Activated CD4-positive, alpha-beta memory T cell treated with anti-CD3 and anti-CD28 coated beads for 36 hours (primary cell): ENCODE data around the gene OR10T2. TPM values are rescaled to one million over a fixed set of nuclear protein-coding genes. Genes with fewer than 3 reads are reported as not detected.
"Not testable (repeated sequence)": the region's sequence is repeated elsewhere in the genome, so short reads cannot be mapped to it uniquely, and the experiment has no call there.

Experiments
- CTCF ChIA-PET: fragments of 350-600 bp; sonication (Branson Sonifier 250); formaldehyde crosslinking; loops from one replicate; lab custom pipeline; 2021; ENCODE audit warnings: antibody characterized with exemption, inconsistent platforms; lab: Charles Lee
- POLR2A ChIA-PET: fragments of 350-600 bp; sonication (Branson Sonifier 250); formaldehyde crosslinking; loops from one replicate; lab custom pipeline; 2021; ENCODE audit warnings: antibody characterized with exemption; lab: Charles Lee
- DNase-seq: peaks from one replicate; pipeline ENCODE4 v3.0.0-alpha.2; 2020
- H3K27ac Mint-ChIP-seq: one replicate; pipeline ENCODE4 v1.8.0; 2021; ENCODE audit warnings: mixed read lengths
- H3K27me3 Mint-ChIP-seq: one replicate; pipeline ENCODE4 v1.8.0; 2021; ENCODE audit warnings: mixed read lengths
- H3K36me3 Mint-ChIP-seq: one replicate; pipeline ENCODE4 v1.8.0; 2021; ENCODE audit warnings: mixed read lengths
- H3K4me1 Mint-ChIP-seq: one replicate; pipeline ENCODE4 v1.8.0; 2021; ENCODE audit warnings: low read depth, mixed read lengths
- H3K4me3 Mint-ChIP-seq: one replicate; pipeline ENCODE4 v1.8.0; 2021; ENCODE audit warnings: mild to moderate bottlenecking, mixed read lengths
- H3K9me3 Mint-ChIP-seq: one replicate; pipeline ENCODE4 v1.8.0; 2021; ENCODE audit warnings: mixed read lengths
- intact Hi-C: fragments of 100-400 bp; cut with micrococcal nuclease; formaldehyde crosslinking; loops from one replicate; pipeline ENCODE4 v1.15.1; 2023
- total RNA-seq, 2 experiments: library from RNA; stranded (reverse); gene quantifications; one replicate each; pipeline ENCODE4 v1.2.3, GENCODE V29; 2021

The OR10T2 gene
- total RNA-seq = not detected

DNA sequence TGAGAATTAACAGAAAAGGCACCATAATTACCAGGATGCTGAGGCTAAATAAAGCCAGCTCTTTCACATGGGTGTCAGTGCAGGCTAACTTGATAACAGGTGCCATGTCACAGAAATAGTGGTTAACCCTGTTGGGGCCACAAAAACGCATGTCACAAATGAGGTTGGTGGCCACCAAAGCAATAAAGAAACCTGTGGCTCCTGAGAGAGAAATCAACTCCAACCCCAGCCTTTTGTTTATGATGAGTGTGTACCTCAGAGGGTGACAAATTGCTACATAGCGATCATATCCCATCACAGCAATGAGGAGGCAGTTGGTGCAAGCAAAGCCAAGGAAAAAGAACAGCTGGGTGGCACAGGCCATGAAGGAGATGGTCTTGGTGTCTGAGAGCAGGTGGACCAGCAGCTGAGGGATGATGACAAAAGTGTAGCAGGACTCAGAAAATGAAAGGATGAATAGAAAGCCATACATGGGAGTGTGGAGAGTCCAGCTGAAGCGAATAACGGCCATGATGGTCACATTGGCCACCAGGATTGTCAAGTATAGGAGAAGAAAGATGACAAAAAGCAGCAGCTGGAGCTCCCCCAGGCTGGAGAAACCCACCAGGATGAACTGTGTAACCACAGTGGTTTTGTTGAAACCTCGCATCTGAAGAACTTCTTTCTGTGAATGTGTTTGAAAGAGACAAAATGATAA lies at the start of gene OR10T2:
OR10T2 (minus strand) TSS at position 649 of the 697 bp plus-strand sequence; CDS start at position 649, 0 bp downstream.
- ChIA-PET CTCF (no interaction called here), POLR2A (no interaction called here)
- Mint-ChIP-seq H3K27ac (no peak within 1 kb of the TSS), H3K4me3 (no peak within 1 kb of the TSS), H3K4me1 (peaks cover 2% of the 10 kb centered on the region), H3K36me3 (no peaks in the 10 kb centered on the region), H3K27me3 (peaks cover 22% of the 10 kb centered on the region), H3K9me3 (no peaks in the 10 kb centered on the region)
- intact Hi-C loops = no loop called here
- DNase-seq = no peak

DNA sequence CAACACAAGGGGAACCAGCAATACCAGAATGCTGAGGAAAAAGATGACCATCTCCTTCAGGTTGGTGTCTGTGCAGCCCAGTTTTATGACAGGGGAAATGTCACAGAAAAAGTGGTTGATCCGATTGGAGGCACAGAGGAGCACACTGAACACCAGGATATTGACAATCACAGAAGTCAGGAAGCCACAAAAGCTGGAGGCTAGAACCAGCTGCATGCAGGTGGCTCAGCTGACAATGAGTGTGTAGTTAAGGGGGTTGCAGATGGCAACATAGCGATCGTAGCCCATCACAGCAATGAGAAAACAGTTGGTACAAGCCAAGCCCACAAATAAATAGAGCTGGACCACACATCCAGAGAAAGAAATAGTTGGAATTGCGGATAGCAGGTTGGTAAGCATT lies 46.1 kb upstream of the OR10T2 start:
- H3K27me3 Mint-ChIP-seq = peaks cover 18% of the 10 kb centered on the region
- ChIA-PET CTCF (no interaction called here), POLR2A (no interaction called here)
- intact Hi-C loops = no loop called here
- DNase-seq = no peak
- H3K27ac Mint-ChIP-seq = no peak overlapping the region
- H3K9me3 Mint-ChIP-seq = no peaks in the 10 kb centered on the region
- H3K4me1 Mint-ChIP-seq = no peaks in the 10 kb centered on the region
- no peaks in the 10 kb centered on the region for H3K36me3 Mint-ChIP-seq
- H3K4me3 Mint-ChIP-seq = no peak overlapping the region

DNA sequence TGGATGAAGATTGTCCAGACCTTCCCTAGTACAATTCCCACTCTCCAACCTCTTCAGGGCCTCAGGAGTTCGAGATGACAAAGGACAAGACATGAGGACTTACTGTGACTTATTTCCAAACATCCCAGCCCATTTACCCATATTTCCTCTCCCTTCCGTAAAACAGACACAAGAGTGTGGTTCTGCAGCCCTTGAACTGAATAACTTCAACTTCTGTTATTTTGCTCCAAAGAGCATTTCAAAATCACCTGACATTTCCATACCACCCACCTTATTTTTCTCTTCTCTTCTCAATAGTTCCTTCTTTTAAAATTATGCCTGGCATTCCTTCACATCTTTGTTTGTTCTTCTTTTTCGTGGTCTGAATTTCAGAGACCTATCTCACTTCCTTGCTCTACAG lies 35.5 kb upstream of the OR10T2 start:
- Mint-ChIP-seq H3K9me3 (peaks cover 5% of the 10 kb centered on the region), H3K4me3 (no peak overlapping the region), H3K4me1 (no peaks in the 10 kb centered on the region), H3K27me3 (peaks cover 36% of the 10 kb centered on the region), H3K27ac (no peak overlapping the region), H3K36me3 (no peaks in the 10 kb centered on the region)
- no peak for DNase-seq
- intact Hi-C loops = no loop called here
- ChIA-PET CTCF (no interaction called here), POLR2A (no interaction called here)

- H3K4me3 Mint-ChIP-seq, CTCF ChIA-PET, H3K36me3 Mint-ChIP-seq, intact Hi-C loops, POLR2A ChIA-PET, H3K4me1 Mint-ChIP-seq, DNase-seq, H3K27ac Mint-ChIP-seq: not testable (repeated sequence)
- Mint-ChIP-seq H3K9me3 (peaks cover 22% of the 10 kb centered on the region), H3K27me3 (peaks cover 30% of the 10 kb centered on the region)
These were observed 30.9 kb upstream of the OR10T2 start for GRCh38 chr1:158430163-158430562.

DNA sequence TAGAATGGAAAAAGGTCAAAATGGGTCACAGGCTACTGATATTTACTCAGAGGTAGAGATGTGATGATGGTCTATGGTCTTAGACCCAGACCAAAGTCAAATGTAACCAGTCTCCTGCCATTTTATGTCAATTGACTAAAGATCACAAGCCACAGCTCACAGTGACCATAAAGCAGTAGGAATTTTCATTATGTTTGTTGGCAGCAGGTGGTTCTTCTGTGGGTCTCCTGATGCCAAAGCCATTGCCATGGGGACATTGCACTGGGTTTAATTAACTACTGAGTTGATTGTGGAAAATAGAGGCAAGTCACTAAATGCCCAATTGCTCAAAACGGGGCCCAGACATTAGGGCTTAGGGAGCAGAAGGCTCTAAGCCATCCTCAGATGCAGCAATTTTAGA lies 26.9 kb upstream of the OR10T2 start, which contains the start of gene OR10K2:
OR10K2 (minus strand) TSS at position 101 of the 400 bp plus-strand sequence. CDS start 5,371 bp downstream, outside the sequence.
- CTCF ChIA-PET = no interaction called here
- Mint-ChIP-seq H3K36me3 (no peaks in the 10 kb centered on the region), H3K4me3 (no peak within 1 kb of the TSS), H3K27ac (no peak within 1 kb of the TSS), H3K4me1 (no peaks in the 10 kb centered on the region), H3K27me3 (peaks cover 8% of the 10 kb centered on the region), H3K9me3 (peaks cover 17% of the 10 kb centered on the region)
- intact Hi-C loops = no loop called here
- no peak for DNase-seq
- POLR2A ChIA-PET = no interaction called here

DNA sequence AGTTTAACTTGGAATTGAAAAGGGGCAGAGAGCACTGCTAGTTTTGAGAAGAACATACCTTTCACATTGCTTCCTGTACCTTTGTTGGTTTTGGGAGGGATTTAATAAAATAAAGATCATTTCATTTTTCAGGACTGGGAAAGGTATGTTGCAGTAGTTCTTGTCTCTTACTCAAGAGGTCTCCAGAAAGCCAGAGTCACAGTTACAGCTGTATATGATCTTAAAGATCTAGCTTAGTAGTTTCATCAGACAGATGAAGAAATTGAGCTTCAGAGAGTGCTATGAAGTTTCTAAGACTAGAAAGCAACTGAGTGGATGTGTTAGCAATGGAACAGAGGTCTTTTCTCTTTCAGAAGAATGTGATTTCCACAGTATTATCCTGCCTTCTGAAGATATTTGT lies 25.8 kb upstream of the OR10T2 start:
- H3K36me3 Mint-ChIP-seq = no peaks in the 10 kb centered on the region
- H3K27ac Mint-ChIP-seq = no peak overlapping the region
- peaks cover 6% of the 10 kb centered on the region for H3K27me3 Mint-ChIP-seq
- DNase-seq = no peak
- intact Hi-C loops = no loop called here
- POLR2A ChIA-PET = no interaction called here
- H3K4me3 Mint-ChIP-seq = no peak overlapping the region
- CTCF ChIA-PET = no interaction called here
- peaks cover 17% of the 10 kb centered on the region for H3K9me3 Mint-ChIP-seq
- H3K4me1 Mint-ChIP-seq = no peaks in the 10 kb centered on the region

GRCh38 chr1:158422212-158422611 lies 22.9 kb upstream of the OR10T2 start:
- Mint-ChIP-seq H3K9me3 (no peaks in the 10 kb centered on the region), H3K27me3 (no peaks in the 10 kb centered on the region), H3K4me1 (no peaks in the 10 kb centered on the region), H3K36me3 (no peaks in the 10 kb centered on the region), H3K4me3 (no peak overlapping the region), H3K27ac (no peak overlapping the region)
- ChIA-PET CTCF (no interaction called here), POLR2A (no interaction called here)
- no peak for DNase-seq
- intact Hi-C loops = no loop called here

DNA sequence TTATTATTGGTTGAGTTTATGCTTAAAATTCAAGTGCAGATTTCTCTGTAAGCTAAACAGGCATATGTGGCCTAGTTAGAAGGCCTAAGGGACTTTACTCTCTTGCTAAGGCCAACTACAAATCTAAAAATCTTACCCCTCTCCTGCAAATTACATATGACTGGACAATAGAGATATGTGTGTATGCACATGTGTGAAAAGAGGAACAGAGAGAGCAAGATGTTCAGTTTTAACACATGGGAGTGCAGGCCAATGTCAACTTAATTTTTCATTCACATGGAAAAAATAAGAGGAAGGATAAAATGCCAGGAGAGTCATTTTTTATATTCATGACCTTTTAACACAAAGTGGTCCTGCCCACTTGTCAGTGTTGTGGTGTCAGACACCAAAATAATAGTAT lies 18.3 kb upstream of the OR10T2 start:
- intact Hi-C loops = no loop called here
- Mint-ChIP-seq H3K4me1 (no peaks in the 10 kb centered on the region), H3K27ac (no peak overlapping the region), H3K9me3 (no peaks in the 10 kb centered on the region), H3K36me3 (no peaks in the 10 kb centered on the region), H3K4me3 (no peak overlapping the region), H3K27me3 (peaks cover 4% of the 10 kb centered on the region)
- no peak for DNase-seq
- ChIA-PET CTCF (no interaction called here), POLR2A (no interaction called here)

DNA sequence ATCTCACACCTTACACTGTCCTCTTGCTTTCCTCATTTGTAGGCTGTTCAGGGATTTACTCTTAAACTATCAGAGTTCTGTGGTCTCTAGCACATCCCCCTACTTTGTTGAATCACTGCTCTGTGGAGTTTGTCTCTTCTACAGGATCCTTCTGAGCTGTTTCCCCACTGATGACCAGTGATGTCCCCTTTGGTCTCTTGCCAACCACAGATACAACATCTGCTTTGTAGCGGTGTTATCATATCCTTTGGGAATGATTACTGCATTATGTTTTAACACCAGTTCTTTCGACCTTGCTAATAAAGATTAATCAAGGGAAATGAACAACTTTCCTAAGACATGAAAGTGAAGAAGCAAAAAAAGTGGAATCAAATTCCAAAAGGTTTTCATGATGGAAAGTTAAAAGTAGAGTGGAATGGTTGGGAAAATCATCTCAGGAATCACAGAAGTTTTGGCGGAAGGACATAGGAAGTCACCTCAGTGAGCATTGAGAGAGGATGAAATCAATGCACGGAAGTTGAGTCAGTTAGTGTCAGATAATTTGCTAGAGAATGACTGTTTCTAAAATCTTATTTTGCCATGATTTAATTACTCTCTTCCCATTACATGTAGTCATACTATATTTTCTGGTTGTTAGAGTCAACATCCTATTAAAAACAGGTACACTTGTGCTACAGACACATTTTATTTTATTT lies 15.5 kb upstream of the OR10T2 start:
- DNase-seq = no peak
- Mint-ChIP-seq H3K9me3 (no peaks in the 10 kb centered on the region), H3K4me3 (no peak overlapping the region), H3K27me3 (peaks cover 8% of the 10 kb centered on the region), H3K27ac (no peak overlapping the region), H3K36me3 (no peaks in the 10 kb centered on the region), H3K4me1 (no peaks in the 10 kb centered on the region)
- intact Hi-C loops = no loop called here
- ChIA-PET CTCF (no interaction called here), POLR2A (no interaction called here)

DNA sequence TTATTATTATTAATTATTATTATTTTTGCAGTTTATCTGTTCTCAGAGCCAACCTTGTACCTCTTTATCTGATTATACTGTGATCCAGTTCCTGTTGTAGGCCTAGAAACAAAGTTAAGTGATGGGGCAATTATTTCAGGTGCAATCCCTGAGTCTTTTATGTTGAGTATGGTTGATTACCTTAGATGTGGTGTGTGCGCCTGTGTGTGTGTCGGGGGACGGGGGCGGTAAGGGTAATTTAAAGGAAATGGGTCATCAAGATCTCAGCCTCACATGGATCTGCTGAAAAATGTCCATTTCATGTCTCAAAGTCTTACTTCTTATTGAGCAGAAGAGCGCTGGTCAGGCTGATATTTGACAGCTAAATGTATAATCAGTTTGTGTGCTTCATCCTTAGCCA lies 7.8 kb upstream of the OR10T2 start:
- no peak overlapping the region for H3K27ac Mint-ChIP-seq
- H3K27me3 Mint-ChIP-seq = peaks cover 20% of the 10 kb centered on the region
- H3K4me1 Mint-ChIP-seq = no peaks in the 10 kb centered on the region
- ChIA-PET POLR2A (no interaction called here), CTCF (no interaction called here)
- intact Hi-C loops = no loop called here
- H3K4me3 Mint-ChIP-seq = no peak overlapping the region
- H3K36me3 Mint-ChIP-seq = no peaks in the 10 kb centered on the region
- DNase-seq = no peak
- H3K9me3 Mint-ChIP-seq = no peaks in the 10 kb centered on the region

DNA sequence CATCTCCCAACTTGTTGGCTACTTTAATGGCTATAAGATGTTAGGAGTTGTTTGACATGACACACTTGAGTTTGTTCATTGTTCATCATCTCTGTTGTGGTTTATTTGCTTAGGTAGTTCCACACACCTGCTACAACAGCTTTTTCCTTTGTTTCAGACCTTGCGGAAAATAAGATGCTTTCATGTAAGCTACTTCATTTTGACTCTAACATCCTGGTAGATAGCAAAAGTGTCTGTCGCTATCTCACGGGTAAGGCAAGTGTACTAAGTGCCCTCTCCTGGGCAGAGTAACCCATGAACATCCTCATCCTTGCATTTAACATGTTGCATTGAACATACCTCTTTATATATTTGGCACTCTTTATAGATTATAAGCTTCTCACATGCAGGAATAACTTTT lies 1.6 kb upstream of the OR10T2 start:
- Mint-ChIP-seq H3K27ac (no peak overlapping the region), H3K9me3 (no peaks in the 10 kb centered on the region), H3K4me1 (peaks cover 2% of the 10 kb centered on the region), H3K27me3 (peaks cover 21% of the 10 kb centered on the region), H3K36me3 (no peaks in the 10 kb centered on the region), H3K4me3 (no peak overlapping the region)
- CTCF ChIA-PET = interaction anchor here (0.6 kb wide), 1 partner anchor 597 kb away, joined by 3 read pairs; no protein-coding TSS in a partner anchor
- POLR2A ChIA-PET = no interaction called here
- no peak for DNase-seq
- intact Hi-C loops = no loop called here

DNA sequence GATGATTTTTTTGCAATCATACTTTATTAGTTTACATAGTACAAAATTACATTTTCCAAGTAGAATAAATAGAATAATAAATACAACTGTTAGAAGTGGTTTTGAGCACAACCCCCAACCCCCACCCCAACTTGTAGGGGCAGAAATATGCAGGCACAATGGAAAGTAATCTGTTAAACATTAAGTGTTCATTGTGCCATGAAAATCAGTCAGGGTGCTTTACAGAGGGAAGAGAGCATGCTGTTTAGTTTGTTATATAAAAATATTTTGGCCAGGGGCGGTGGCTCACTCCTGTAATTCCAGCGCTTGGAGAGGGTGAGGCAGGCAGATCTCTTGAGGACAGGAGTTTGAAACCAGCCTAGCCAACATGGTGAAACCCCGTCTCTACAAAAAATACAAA lies 2.6 kb downstream of the OR10T2 start:
- no peak for DNase-seq
- Mint-ChIP-seq H3K27ac (no peak overlapping the region), H3K9me3 (no peaks in the 10 kb centered on the region), H3K4me3 (no peak overlapping the region), H3K36me3 (no peaks in the 10 kb centered on the region), H3K27me3 (peaks cover 16% of the 10 kb centered on the region), H3K4me1 (peaks cover 2% of the 10 kb centered on the region)
- intact Hi-C loops = no loop called here
- CTCF ChIA-PET = no interaction called here
- POLR2A ChIA-PET = no interaction called here

DNA sequence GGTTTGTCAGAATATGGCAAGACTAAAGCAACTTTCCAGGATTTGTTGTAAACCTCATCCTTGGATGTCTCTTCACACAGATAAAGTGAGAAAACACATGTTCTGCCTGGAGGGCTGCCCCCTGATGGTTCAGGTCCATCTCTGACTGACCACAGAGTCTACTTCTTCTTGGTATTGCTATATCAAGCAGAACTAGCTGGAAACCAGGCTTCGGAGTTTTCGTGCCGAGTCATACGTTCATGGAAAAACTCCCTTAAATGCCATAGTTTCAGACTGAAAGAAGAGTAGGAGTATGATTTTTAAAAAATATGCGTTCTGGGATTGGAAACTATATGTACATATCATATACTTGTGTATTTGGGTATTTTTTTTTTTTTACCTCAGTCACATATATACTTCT lies 5.8 kb downstream of the OR10T2 start:
- no peaks in the 10 kb centered on the region for H3K4me1 Mint-ChIP-seq
- CTCF ChIA-PET = no interaction called here
- no peaks in the 10 kb centered on the region for H3K9me3 Mint-ChIP-seq
- peaks cover 8% of the 10 kb centered on the region for H3K27me3 Mint-ChIP-seq
- no peak overlapping the region for H3K4me3 Mint-ChIP-seq
- no peak for DNase-seq
- no peak overlapping the region for H3K27ac Mint-ChIP-seq
- intact Hi-C loops = no loop called here
- H3K36me3 Mint-ChIP-seq = no peaks in the 10 kb centered on the region
- POLR2A ChIA-PET = no interaction called here
